ENCODE results near the gene TUBGCP6. TPM values are rescaled to one million over a fixed set of nuclear protein-coding genes. Genes with fewer than 3 reads are reported as not detected.
A peak's percentile ranks its signal among the peaks of the same experiment; 100 is the strongest.

Gene TUBGCP6
- total RNA-seq, result 10 to 100 TPM; 62.9 to 71.4 TPM

- Mint-ChIP-seq H3K9me3 (no peaks in the 10 kb centered on the region), H3K27ac (peak within 1 kb of the TSS; percentile 100), H3K27me3 (no peaks in the 10 kb centered on the region), H3K36me3 (ENCODE audit: low read depth) (peaks cover 13% of the 10 kb centered on the region), H3K4me3 (peak within 1 kb of the TSS; percentile 100), H3K4me1 (peaks cover 33% of the 10 kb centered on the region)
- CTCF ChIA-PET, result interaction anchor here (0.6 to 2.0 kb wide), 7 partner anchors 32 to 318 kb away, joined by 3 to 6 read pairs (median 3); partner anchors contain the start of gene SYCE3
- POLR2A ChIA-PET, result interaction anchor here (0.6 kb wide), 1 partner anchor 375 kb away, joined by 5 read pairs; no protein-coding TSS in a partner anchor
- DNase-seq, result peak; percentile 93
Measured at GRCh38 chr22:50244420-50245213, at the start of gene TUBGCP6. TSS of gene TUBGCP6 (minus strand) at chr22:50245023. CDS start at chr22:50244459, 564 bp downstream.

- Mint-ChIP-seq H3K4me1 (peaks cover 12% of the 10 kb centered on the region), H3K4me3 (no peak overlapping the region), H3K27me3 (peaks cover 24% of the 10 kb centered on the region), H3K27ac (no peak overlapping the region), H3K36me3 (ENCODE audit: low read depth) (no peaks in the 10 kb centered on the region), H3K9me3 (no peaks in the 10 kb centered on the region)
- ChIA-PET CTCF (interaction anchor here (0.6 to 5.4 kb wide), 3 partner anchors 10 to 199 kb away, joined by 3 to 38 read pairs (median 4); no protein-coding TSS in a partner anchor), POLR2A (no interaction called here)
- no peak for DNase-seq
Measured at GRCh38 chr22:50294319-50294656, 49.5 kb upstream of the TUBGCP6 start.

- Mint-ChIP-seq H3K4me1 (peaks cover 12% of the 10 kb centered on the region), H3K36me3 (ENCODE audit: low read depth) (no peaks in the 10 kb centered on the region), H3K27me3 (peaks cover 22% of the 10 kb centered on the region), H3K4me3 (no peak overlapping the region), H3K9me3 (no peaks in the 10 kb centered on the region), H3K27ac (no peak overlapping the region)
- ChIA-PET CTCF (interaction anchor here (0.6 to 5.4 kb wide), 3 partner anchors 11 to 200 kb away, joined by 3 to 38 read pairs (median 4); no protein-coding TSS in a partner anchor), POLR2A (no interaction called here)
- DNase-seq, result no peak
Measured at GRCh38 chr22:50293441-50294318, 48.9 kb upstream of the TUBGCP6 start.

- H3K4me1 Mint-ChIP-seq, result peaks cover 12% of the 10 kb centered on the region
- H3K36me3 Mint-ChIP-seq (ENCODE audit: low read depth), result no peaks in the 10 kb centered on the region
- H3K4me3 Mint-ChIP-seq, result peak overlapping the region; percentile 9
- POLR2A ChIA-PET, result no interaction called here
- CTCF ChIA-PET, result interaction anchor here (5.4 kb wide), 1 partner anchor 17 kb away, joined by 38 read pairs; no protein-coding TSS in a partner anchor
- H3K27ac Mint-ChIP-seq, result peak overlapping the region; percentile 0
- H3K27me3 Mint-ChIP-seq, result peaks cover 20% of the 10 kb centered on the region
- H3K9me3 Mint-ChIP-seq, result no peaks in the 10 kb centered on the region
- DNase-seq, result no peak
Measured at GRCh38 chr22:50292643-50293440, 48.0 kb upstream of the TUBGCP6 start.

- Mint-ChIP-seq H3K9me3 (no peaks in the 10 kb centered on the region), H3K4me1 (peaks cover 12% of the 10 kb centered on the region), H3K27me3 (peaks cover 20% of the 10 kb centered on the region), H3K27ac (no peak overlapping the region), H3K36me3 (ENCODE audit: low read depth) (no peaks in the 10 kb centered on the region), H3K4me3 (no peak overlapping the region)
- POLR2A ChIA-PET, result no interaction called here
- CTCF ChIA-PET, result interaction anchor here (0.9 to 5.4 kb wide), 2 partner anchors 14 to 102 kb away, joined by 3 to 38 read pairs; no protein-coding TSS in a partner anchor
- DNase-seq, result no peak
Measured at GRCh38 chr22:50289942-50290630, 45.3 kb upstream of the TUBGCP6 start.

GRCh38 chr22:50289151-50289941 lies 44.5 kb upstream of the TUBGCP6 start:
- CTCF ChIA-PET, result interaction anchor here (5.4 kb wide), 1 partner anchor 13 kb away, joined by 38 read pairs; no protein-coding TSS in a partner anchor
- POLR2A ChIA-PET, result no interaction called here
- Mint-ChIP-seq H3K4me1 (peaks cover 12% of the 10 kb centered on the region), H3K27me3 (peaks cover 18% of the 10 kb centered on the region), H3K36me3 (ENCODE audit: low read depth) (no peaks in the 10 kb centered on the region), H3K4me3 (no peak overlapping the region), H3K27ac (no peak overlapping the region), H3K9me3 (no peaks in the 10 kb centered on the region)
- DNase-seq, result no peak

GRCh38 chr22:50287731-50288130 lies 42.9 kb upstream of the TUBGCP6 start:
- peaks cover 9% of the 10 kb centered on the region for H3K4me1 Mint-ChIP-seq
- H3K4me3 Mint-ChIP-seq, result no peak overlapping the region
- ChIA-PET POLR2A (no interaction called here), CTCF (interaction anchor here (0.8 kb wide), 1 partner anchor 11 kb away, joined by 3 read pairs; no protein-coding TSS in a partner anchor)
- DNase-seq, result no peak
- no peaks in the 10 kb centered on the region for H3K36me3 Mint-ChIP-seq (ENCODE audit: low read depth)
- H3K9me3 Mint-ChIP-seq, result no peaks in the 10 kb centered on the region
- peaks cover 12% of the 10 kb centered on the region for H3K27me3 Mint-ChIP-seq
- H3K27ac Mint-ChIP-seq, result no peak overlapping the region

GRCh38 chr22:50286701-50287318 lies 42.0 kb upstream of the TUBGCP6 start:
- CTCF ChIA-PET, result no interaction called here
- H3K36me3 Mint-ChIP-seq (ENCODE audit: low read depth), result no peaks in the 10 kb centered on the region
- no peak overlapping the region for H3K27ac Mint-ChIP-seq
- peaks cover under 1% of the 10 kb centered on the region for H3K4me1 Mint-ChIP-seq
- no peak for DNase-seq
- H3K4me3 Mint-ChIP-seq, result no peak overlapping the region
- H3K9me3 Mint-ChIP-seq, result no peaks in the 10 kb centered on the region
- POLR2A ChIA-PET, result no interaction called here
- peaks cover 4% of the 10 kb centered on the region for H3K27me3 Mint-ChIP-seq

GRCh38 chr22:50286275-50286674 lies 41.5 kb upstream of the TUBGCP6 start:
- no peaks in the 10 kb centered on the region for H3K9me3 Mint-ChIP-seq
- no peak overlapping the region for H3K27ac Mint-ChIP-seq
- no peaks in the 10 kb centered on the region for H3K27me3 Mint-ChIP-seq
- H3K4me3 Mint-ChIP-seq, result no peak overlapping the region
- ChIA-PET POLR2A (no interaction called here), CTCF (no interaction called here)
- no peaks in the 10 kb centered on the region for H3K36me3 Mint-ChIP-seq (ENCODE audit: low read depth)
- DNase-seq, result no peak
- no peaks in the 10 kb centered on the region for H3K4me1 Mint-ChIP-seq

- CTCF ChIA-PET, result no interaction called here
- H3K4me1 Mint-ChIP-seq, result no peaks in the 10 kb centered on the region
Measured at GRCh38 chr22:50285568-50286229, 40.9 kb upstream of the TUBGCP6 start.

GRCh38 chr22:50284479-50284878 lies 39.7 kb upstream of the TUBGCP6 start:
- no peak for DNase-seq
- POLR2A ChIA-PET, result no interaction called here
- CTCF ChIA-PET, result no interaction called here
- no peaks in the 10 kb centered on the region for H3K4me1 Mint-ChIP-seq
- H3K4me3 Mint-ChIP-seq, result no peak overlapping the region
- no peaks in the 10 kb centered on the region for H3K36me3 Mint-ChIP-seq (ENCODE audit: low read depth)
- H3K9me3 Mint-ChIP-seq, result no peaks in the 10 kb centered on the region
- no peak overlapping the region for H3K27ac Mint-ChIP-seq
- no peaks in the 10 kb centered on the region for H3K27me3 Mint-ChIP-seq

More at GRCh38 chr22:50285568-50286229, 40.9 kb upstream of the TUBGCP6 start:
- DNase-seq, result no peak
- H3K36me3 Mint-ChIP-seq (ENCODE audit: low read depth), result no peaks in the 10 kb centered on the region
- H3K4me3 Mint-ChIP-seq, result no peak overlapping the region
- H3K27ac Mint-ChIP-seq, result no peak overlapping the region
- no peaks in the 10 kb centered on the region for H3K9me3 Mint-ChIP-seq
- POLR2A ChIA-PET, result no interaction called here
- no peaks in the 10 kb centered on the region for H3K27me3 Mint-ChIP-seq
